ENCODE results near the gene SMAP1.

DNA sequence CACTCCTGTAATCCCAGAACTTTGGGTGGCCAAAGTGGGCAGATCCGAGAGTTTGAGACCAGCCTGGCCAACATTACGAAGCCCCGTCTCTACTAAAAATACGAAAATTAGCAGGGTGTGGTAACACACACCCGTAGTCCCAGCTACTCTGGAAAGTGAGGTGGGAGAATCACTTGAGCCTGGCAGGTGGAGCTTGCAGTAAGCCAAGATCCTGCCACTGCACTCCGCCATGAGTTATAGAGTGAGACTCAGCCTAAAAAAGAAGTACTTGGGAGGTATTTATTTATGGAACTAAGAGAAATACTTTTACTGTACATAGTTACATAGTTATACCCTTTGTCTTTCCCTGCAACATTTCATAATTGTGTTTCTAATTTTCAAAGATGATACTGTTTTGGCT is 67.8 kb downstream of the SMAP1 start:
- no peak for TF ChIP-seq POLR2AphosphoS5 (IDR thresholded peaks at IDR 0.05; ENCODE audit: low read depth, low read length)
- TF ChIP-seq SIN3A (IDR thresholded peaks at IDR 0.05; ENCODE audit: borderline replicate concordance, insufficient read depth, low read length): no peak
- TF ChIP-seq, protein P1, sequence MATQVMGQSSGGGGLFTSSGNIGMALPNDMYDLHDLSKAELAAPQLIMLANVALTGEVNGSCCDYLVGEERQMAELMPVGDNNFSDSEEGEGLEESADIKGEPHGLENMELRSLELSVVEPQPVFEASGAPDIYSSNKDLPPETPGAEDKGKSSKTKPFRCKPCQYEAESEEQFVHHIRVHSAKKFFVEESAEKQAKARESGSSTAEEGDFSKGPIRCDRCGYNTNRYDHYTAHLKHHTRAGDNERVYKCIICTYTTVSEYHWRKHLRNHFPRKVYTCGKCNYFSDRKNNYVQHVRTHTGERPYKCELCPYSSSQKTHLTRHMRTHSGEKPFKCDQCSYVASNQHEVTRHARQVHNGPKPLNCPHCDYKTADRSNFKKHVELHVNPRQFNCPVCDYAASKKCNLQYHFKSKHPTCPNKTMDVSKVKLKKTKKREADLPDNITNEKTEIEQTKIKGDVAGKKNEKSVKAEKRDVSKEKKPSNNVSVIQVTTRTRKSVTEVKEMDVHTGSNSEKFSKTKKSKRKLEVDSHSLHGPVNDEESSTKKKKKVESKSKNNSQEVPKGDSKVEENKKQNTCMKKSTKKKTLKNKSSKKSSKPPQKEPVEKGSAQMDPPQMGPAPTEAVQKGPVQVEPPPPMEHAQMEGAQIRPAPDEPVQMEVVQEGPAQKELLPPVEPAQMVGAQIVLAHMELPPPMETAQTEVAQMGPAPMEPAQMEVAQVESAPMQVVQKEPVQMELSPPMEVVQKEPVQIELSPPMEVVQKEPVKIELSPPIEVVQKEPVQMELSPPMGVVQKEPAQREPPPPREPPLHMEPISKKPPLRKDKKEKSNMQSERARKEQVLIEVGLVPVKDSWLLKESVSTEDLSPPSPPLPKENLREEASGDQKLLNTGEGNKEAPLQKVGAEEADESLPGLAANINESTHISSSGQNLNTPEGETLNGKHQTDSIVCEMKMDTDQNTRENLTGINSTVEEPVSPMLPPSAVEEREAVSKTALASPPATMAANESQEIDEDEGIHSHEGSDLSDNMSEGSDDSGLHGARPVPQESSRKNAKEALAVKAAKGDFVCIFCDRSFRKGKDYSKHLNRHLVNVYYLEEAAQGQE (IDR thresholded peaks at IDR 0.05; ENCODE audit: insufficient read depth in 1 of 2, low read depth in 2 of 2, low read length in 2 of 2): no peak
- no peak for TF ChIP-seq TAF1 (IDR thresholded peaks at IDR 0.05; ENCODE audit: borderline replicate concordance, insufficient read depth, low read length)

All from PFSK-1 (cell line).